Effector memory CD8-positive, alpha-beta T cell (primary cell): Measurements from ENCODE around the gene TCERG1L.

Experiments used
- ATAC-seq: fragments of 150-1000 bp; cut with Tn5 transposase; replicated peaks from 2 replicates; pipeline ENCODE4 v1.10.0; 2021; ENCODE audit warnings: mild to moderate bottlenecking, moderate library complexity
- DNase-seq, 3 experiments: peaks; one replicate each; pipeline ENCODE4 v3.0.0; 2021
- H3K27ac Mint-ChIP-seq, 2 donors: one replicate each; pipeline ENCODE4 v1.8.0; 2022; ENCODE audit warnings: mild to moderate bottlenecking in 2 of 2, mixed read lengths in 2 of 2, moderate library complexity in 2 of 2
- H3K27me3 Mint-ChIP-seq, 2 donors: one replicate each; pipeline ENCODE4 v1.8.0; 2022; ENCODE audit warnings: mixed read lengths in 2 of 2
- H3K36me3 Mint-ChIP-seq: one replicate; pipeline ENCODE4 v1.8.0; 2022; ENCODE audit warnings: mild to moderate bottlenecking, moderate library complexity, mixed read lengths; ENCODE audit not compliant: insufficient read depth
- H3K4me1 Mint-ChIP-seq, 2 donors: one replicate each; pipeline ENCODE4 v1.8.0; 2022; ENCODE audit warnings: low read depth in 2 of 2, mixed read lengths in 2 of 2
- H3K4me3 Mint-ChIP-seq, 2 donors: one replicate each; pipeline ENCODE4 v1.8.0; 2022; ENCODE audit warnings: mild to moderate bottlenecking in 2 of 2, mixed read lengths in 2 of 2, moderate library complexity in 2 of 2
- H3K9me3 Mint-ChIP-seq, 2 donors: one replicate each; pipeline ENCODE4 v1.8.0; 2022; ENCODE audit warnings: mixed read lengths in 2 of 2

TCERG1L gene

DNA sequence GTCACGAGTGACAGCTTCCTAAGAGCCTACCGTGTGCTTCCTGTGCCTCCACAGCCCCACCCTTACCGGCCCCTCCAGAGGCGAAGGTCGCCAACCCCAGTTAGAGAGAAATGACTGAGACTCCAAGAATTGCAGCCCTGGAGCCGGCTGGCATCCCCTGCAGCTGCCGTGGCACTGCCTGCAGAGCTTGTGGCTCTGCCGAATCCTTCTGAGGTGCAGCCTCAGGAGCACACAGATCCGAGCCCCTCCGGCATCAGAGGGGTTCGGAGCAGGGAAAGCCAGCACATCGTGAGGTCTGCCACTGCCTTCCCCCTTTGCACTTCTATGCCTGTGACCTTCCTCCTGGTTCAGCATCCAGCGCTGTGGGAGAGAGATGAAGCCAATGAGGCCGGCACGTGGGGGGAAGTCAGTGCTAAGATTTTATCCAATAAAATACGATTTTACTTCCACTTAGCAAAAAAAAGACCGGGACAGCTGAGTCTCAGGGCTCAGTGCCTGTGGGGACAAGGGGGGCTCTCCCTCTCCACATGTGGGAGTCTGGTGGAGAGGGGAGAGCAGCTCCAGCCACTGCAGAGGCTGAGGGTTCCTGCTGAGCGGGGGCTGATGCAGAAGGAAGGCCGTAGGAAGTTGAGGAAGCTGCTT is 80.1 kb downstream of the TCERG1L start:
- H3K9me3 Mint-ChIP-seq: no peaks in the 10 kb centered on the region

DNA sequence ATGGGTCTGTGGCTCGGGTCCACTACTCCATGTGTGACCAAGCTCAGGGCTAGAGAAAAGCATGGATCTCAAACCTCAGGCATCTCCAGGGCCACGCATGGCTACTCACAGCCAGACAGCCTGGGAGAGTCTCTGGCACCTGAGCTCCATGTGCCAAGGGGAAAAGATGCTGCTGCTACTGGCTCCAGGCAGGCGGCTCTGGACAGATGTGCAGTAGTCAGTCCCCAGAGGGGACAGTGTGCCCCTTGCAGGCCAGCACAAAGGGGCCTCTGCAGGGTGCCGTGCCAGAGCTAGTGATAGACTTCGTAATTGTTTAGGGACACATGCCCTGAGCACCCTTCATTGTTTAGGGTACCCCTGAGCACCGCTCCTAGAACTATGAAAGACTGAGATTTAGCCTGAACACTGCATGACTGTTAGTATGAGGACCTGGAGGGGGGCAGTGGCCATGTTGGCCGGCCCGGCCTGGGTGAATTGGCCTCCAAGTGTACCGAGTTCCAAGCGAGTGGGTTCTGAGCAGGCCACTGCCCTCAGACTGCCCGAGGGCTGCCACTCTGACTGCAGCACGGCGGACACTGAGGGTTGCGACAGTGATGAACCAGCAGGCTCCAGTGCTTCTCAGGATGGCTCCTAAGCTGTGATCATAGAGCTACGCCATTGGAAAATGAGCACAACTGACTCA is 80.7 kb downstream of the TCERG1L start:
- no peaks in the 10 kb centered on the region for H3K9me3 Mint-ChIP-seq
- H3K27ac Mint-ChIP-seq: no peak overlapping the region
- H3K4me3 Mint-ChIP-seq: no peak overlapping the region
- no peaks in the 10 kb centered on the region for H3K4me1 Mint-ChIP-seq
- ATAC-seq: no peak
- no peaks in the 10 kb centered on the region for H3K27me3 Mint-ChIP-seq
- no peak for DNase-seq
- no peaks in the 10 kb centered on the region for H3K36me3 Mint-ChIP-seq

More for the DNA sequence above, 80.1 kb downstream of the TCERG1L start:
- Mint-ChIP-seq H3K36me3 (no peaks in the 10 kb centered on the region), H3K27me3 (no peaks in the 10 kb centered on the region), H3K27ac (no peak overlapping the region), H3K4me1 (no peaks in the 10 kb centered on the region), H3K4me3 (no peak overlapping the region)
- DNase-seq: no peak
- ATAC-seq: no peak

DNA sequence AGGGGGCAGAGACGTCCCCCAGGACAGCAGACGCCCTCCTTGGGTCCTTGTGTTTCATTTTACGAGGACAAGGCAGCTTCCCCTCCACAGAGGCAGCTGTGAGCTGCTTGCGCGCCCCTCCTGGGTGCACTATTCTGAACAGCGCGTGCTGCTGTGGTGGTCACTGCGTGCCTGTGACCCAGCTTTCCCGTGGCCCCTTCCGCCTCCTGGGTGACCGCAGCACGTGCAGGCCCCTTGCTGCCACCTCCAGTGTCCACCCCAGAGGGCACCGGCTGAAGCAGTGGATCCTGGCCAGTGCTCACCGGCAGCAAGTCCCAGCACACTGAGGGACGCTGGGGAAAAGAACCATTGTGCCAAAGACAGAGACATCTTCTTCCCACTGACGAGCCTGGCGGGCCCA is 81.4 kb downstream of the TCERG1L start:
- H3K4me1 Mint-ChIP-seq: no peaks in the 10 kb centered on the region
- H3K4me3 Mint-ChIP-seq: no peak overlapping the region
- ATAC-seq (no peak), DNase-seq (no peak)
- no peak overlapping the region for H3K27ac Mint-ChIP-seq
- H3K9me3 Mint-ChIP-seq: no peaks in the 10 kb centered on the region
- H3K27me3 Mint-ChIP-seq: no peaks in the 10 kb centered on the region
- no peaks in the 10 kb centered on the region for H3K36me3 Mint-ChIP-seq

DNA sequence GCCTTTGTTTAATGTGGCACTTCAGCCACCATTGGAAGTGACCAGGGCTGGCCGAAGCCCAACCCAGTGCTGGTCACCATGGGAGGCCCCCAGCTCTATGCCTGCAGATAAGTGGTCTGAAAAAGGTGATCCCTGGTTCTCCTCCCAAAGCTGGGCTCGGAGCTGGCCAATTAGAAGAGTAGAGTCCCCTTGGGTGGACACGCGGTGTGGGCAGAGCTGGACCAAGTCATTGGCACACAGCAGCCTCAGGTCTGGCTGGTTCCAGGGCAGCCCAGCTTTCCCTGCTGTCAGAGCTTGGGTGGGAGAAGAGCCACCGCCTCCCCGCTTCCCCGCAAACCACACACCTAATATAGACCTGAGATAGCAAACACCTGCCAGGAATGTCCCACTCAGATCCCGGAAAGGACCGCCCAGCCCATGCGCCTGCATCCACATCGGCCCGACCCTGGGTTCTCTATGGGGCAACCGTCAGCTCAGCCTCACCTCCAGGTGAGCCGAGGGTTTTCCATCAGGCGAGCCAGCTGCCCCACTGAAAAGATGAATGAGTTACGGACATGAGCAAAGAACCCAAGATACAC is 84.3 kb downstream of the TCERG1L start:
- ATAC-seq: no peak
- Mint-ChIP-seq H3K9me3 (no peaks in the 10 kb centered on the region), H3K27ac (no peak overlapping the region)

DNA sequence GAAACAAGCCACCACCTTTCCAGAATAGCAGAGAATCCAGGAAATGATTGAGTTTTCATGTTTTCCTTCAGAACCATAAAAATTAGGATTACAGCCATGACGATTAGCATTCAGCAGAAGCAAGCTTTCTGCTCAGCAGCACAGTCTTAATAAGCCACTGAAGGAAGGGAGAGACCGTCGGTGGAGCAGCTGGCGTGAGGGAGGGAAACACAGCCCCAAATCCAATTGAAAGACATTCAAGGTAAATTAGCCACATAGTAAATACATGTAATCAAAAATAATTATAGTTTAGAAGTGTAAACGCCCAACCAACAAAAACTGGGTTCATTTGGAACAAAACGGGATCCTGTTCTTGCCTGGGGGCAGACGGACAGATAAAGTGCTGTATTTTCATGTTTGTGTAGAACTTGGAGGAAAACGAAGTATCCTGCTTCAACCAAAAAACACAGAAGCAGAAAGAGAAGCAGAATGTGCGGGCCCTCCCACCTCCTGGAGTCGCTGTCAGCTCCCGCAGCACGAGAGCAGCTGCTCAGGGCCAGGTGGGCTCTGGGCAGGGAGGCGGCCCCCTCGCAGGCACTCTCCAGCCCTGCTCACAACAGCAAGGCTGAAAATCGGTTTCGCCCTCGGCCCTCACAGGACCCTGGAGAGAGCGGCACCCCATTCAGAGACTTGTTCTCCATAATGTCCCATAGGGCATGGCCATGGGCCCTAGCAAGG is 84.9 kb downstream of the TCERG1L start:
- Mint-ChIP-seq H3K27ac (no peak overlapping the region), H3K9me3 (no peaks in the 10 kb centered on the region), H3K36me3 (no peaks in the 10 kb centered on the region), H3K27me3 (no peaks in the 10 kb centered on the region), H3K4me1 (no peaks in the 10 kb centered on the region), H3K4me3 (no peak overlapping the region)
- ATAC-seq: no peak
- DNase-seq: no peak

More for the DNA sequence above, 84.3 kb downstream of the TCERG1L start:
- H3K36me3 Mint-ChIP-seq: no peaks in the 10 kb centered on the region
- H3K27me3 Mint-ChIP-seq: no peaks in the 10 kb centered on the region
- no peak overlapping the region for H3K4me3 Mint-ChIP-seq
- H3K4me1 Mint-ChIP-seq: no peaks in the 10 kb centered on the region
- no peak for DNase-seq

DNA sequence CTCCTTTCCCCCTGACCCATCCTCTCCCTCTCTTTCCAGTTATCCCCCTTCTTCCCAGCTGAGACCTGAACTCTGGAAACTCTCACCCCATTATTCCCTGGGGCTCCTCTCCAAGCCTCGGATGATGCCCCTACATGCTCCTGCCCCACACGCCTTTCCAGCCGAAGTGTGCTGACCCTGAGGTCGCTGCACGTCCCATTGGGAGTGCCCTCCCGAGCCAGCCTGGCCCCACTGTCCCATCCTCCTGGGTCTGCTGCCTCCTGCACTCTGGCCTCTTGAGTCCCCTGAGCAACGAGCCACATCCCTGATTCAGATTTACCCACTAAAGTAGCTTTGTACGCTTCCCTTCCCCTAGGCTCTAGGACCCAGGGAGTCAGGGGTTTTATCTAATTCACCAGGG is 87.4 kb downstream of the TCERG1L start:
- Mint-ChIP-seq H3K36me3 (no peaks in the 10 kb centered on the region), H3K4me3 (no peak overlapping the region), H3K4me1 (no peaks in the 10 kb centered on the region), H3K27ac (no peak overlapping the region), H3K27me3 (no peaks in the 10 kb centered on the region), H3K9me3 (no peaks in the 10 kb centered on the region)
- DNase-seq (no peak), ATAC-seq (no peak)

DNA sequence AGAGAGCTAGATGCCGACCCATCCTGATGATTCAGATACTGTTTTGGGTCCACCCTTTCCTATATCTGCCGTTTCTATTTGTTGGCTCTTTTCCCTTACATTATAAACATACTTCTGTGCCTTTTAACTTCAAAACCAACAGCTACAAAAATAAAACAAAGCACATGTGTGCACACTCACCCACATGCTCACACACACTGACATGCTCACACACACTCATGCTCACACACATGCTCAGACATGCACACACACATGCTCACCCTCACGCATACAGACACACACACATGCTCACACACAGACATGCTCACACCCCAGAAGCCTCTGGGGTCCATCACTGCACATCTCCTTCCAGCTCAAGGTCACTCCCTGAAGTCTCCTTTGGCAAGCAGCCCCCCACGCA is 88.1 kb downstream of the TCERG1L start:
- ATAC-seq: no peak
- no peaks in the 10 kb centered on the region for H3K27me3 Mint-ChIP-seq
- H3K27ac Mint-ChIP-seq: no peak overlapping the region
- no peaks in the 10 kb centered on the region for H3K9me3 Mint-ChIP-seq
- H3K4me3 Mint-ChIP-seq: no peak overlapping the region
- DNase-seq: no peak
- no peaks in the 10 kb centered on the region for H3K36me3 Mint-ChIP-seq
- no peaks in the 10 kb centered on the region for H3K4me1 Mint-ChIP-seq

DNA sequence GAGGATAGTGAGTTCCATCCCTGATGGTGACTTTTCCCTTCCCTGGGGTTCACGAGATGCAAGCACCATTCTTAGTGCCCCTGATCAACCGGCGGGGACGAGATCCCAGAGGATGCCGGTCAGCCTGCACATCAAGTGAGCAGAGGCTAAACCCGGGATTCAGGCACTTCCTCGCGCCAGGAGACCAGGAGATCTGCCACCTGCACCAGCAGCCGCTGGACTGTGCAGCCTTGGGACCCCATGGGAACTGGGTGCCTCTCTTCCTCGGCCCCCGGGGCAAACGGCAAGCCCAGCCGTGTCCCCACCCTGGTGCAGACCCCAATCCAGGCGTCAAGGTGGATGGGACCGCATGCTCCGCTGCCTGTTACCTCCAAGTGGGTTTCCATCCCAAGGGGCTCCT is 88.5 kb downstream of the TCERG1L start:
- ATAC-seq (no peak), DNase-seq (no peak)
- no peaks in the 10 kb centered on the region for H3K4me1 Mint-ChIP-seq
- H3K27ac Mint-ChIP-seq: no peak overlapping the region
- no peak overlapping the region for H3K4me3 Mint-ChIP-seq
- H3K9me3 Mint-ChIP-seq: no peaks in the 10 kb centered on the region
- no peaks in the 10 kb centered on the region for H3K36me3 Mint-ChIP-seq
- H3K27me3 Mint-ChIP-seq: no peaks in the 10 kb centered on the region

DNA sequence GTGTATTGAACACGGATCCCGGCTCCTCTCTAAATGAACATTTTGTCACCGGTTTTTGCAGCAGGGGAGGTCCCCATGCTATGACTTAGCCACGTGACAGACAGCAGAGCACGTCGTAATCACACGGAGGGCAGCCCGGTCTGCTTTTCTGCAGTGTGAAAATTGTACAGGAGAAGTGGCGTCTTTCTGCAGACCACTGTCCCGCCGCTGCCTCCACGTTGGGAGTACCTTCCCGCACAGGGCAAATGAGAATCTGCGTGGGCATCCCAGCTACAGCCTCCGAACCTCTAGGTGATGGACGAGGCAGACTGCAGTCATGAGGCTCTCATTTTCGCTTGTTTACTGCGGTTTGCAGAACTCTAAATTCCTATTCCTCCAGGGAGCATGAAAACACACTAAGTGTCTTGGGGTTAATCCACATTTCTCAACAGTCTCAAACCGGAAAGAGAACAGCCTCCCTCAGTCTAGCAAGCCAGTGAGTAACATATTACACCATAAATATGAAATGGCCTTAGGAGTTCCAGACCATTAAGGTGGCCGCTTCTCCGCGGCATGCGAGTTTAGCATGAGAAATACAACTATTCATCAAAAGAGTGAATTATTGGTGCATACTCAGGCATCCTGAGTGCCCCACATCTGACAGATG is 89.8 kb downstream of the TCERG1L start:
- no peak for ATAC-seq
- no peaks in the 10 kb centered on the region for H3K9me3 Mint-ChIP-seq

DNA sequence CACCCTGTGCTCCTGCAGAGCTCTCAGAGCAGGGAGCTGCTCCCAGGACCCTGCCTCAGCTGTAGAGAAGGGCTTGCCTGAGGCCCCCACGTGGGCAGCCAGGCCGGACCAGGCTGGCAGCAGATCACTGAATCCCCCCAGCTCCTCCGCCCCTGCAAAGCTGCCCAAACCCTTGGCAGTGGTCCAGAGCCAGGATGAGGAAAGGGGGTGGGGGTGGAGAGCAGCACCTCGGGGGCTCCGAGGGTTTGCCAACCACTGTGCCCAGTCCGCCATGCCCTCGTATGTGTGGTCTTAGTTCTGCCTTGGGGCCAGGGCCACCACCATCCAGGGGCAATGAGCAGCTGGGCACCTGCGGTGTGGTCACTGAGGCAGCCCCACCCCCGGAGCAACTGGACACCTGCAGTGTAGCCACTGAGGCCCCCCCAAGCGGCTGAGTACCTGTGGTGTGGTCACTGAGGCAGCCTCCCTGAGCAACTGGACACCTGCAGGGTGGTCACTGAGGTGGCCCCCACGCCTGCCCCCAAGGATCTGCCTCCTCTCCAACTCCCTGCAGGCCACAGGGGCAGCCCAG is 90.8 kb downstream of the TCERG1L start:
- Mint-ChIP-seq H3K36me3 (no peaks in the 10 kb centered on the region), H3K27me3 (no peaks in the 10 kb centered on the region), H3K4me3 (no peak overlapping the region), H3K4me1 (no peaks in the 10 kb centered on the region), H3K27ac (no peak overlapping the region), H3K9me3 (peaks cover 0 to 2% of the 10 kb centered on the region in 2 donors)
- DNase-seq (no peak), ATAC-seq (no peak)

More for the DNA sequence above, 89.8 kb downstream of the TCERG1L start:
- Mint-ChIP-seq H3K27me3 (no peaks in the 10 kb centered on the region), H3K4me1 (no peaks in the 10 kb centered on the region), H3K36me3 (no peaks in the 10 kb centered on the region), H3K4me3 (no peak overlapping the region), H3K27ac (no peak overlapping the region)
- no peak for DNase-seq

DNA sequence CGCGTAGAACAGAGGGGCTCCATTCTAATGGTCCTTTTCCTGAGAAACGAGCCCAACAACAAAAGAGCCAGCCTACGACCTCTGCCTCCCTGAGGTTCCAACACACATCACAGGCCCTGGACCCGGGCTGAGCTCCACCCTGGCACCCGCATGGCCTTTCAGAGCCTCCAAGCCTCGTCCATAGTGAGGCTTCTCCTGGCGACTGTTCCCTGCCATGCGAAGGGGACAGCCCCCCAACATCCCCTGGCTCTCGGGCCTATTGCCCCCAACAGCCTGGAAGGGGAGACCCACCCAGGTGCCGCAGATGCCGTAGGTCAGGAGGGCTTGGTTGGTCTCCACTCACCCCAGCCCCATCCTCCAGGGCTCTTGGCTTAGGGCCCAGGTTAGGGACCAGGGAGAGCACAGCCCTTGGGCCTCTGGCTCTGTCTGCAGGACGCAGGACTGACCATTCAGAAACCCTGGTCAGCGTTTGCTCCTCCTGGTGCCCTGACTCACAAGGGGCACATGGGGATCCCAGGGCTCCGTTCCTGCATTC is 91.5 kb downstream of the TCERG1L start:
- Mint-ChIP-seq H3K27me3 (no peaks in the 10 kb centered on the region), H3K4me3 (no peak overlapping the region), H3K36me3 (no peaks in the 10 kb centered on the region), H3K4me1 (no peaks in the 10 kb centered on the region), H3K9me3 (peaks cover 0 to 4% of the 10 kb centered on the region in 2 donors), H3K27ac (no peak overlapping the region)
- DNase-seq (no peak), ATAC-seq (no peak)

DNA sequence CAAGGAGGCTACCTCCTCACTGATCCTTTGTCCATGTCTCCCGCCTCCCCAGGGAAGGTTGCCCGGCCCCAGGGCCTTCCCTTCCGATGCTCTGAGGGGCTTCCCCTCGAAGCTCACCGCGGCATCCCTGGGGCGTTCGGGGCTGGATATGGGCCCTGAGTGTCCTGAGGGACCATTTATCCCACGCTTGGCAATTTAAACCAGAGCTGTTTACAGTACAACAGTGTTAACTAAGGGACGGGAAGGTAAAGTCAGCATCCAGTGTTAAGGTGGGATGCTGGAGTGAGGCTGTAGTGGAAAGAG is 92.0 kb downstream of the TCERG1L start:
- DNase-seq (no peak), ATAC-seq (no peak)
- Mint-ChIP-seq H3K4me1 (no peaks in the 10 kb centered on the region), H3K27me3 (no peaks in the 10 kb centered on the region), H3K9me3 (peaks cover 0 to 4% of the 10 kb centered on the region in 2 donors), H3K27ac (no peak overlapping the region), H3K36me3 (no peaks in the 10 kb centered on the region), H3K4me3 (no peak overlapping the region)
